Spinal cord (tissue), 10 donors: ENCODE measurements around the gene ACOD1. TPM values are rescaled to one million over a fixed set of nuclear protein-coding genes. Genes with fewer than 3 reads are reported as not detected.
A peak's percentile ranks its signal among the peaks of the same experiment; 100 is the strongest.
"Not testable (repeated sequence)": the region's sequence is repeated elsewhere in the genome, so short reads cannot be mapped to it uniquely, and the experiment has no call there.

Experiments used
- DNase-seq, 6 donors: peaks; one replicate each; pipeline versions ENCODE4 v3.0.0 to v3.0.0-alpha.2; 2013 to 2015; ENCODE audit warnings: low spot score in 6 of 6, low read depth in 4 of 6
- H3K27ac ChIP-seq: one replicate; pipeline ENCODE4 v1.5.1; 2013; ENCODE audit warnings: low read depth, low read length, control low read depth
- H3K27me3 ChIP-seq: one replicate; pipeline ENCODE4 v1.6.1; 2013; ENCODE audit warnings: low read length; ENCODE audit not compliant: control insufficient read depth, insufficient read depth
- H3K36me3 ChIP-seq: one replicate; pipeline ENCODE4 v1.6.1; 2013; ENCODE audit warnings: low read length; ENCODE audit not compliant: control insufficient read depth, insufficient read depth
- H3K4me1 ChIP-seq: one replicate; pipeline ENCODE4 v1.6.1; 2013; ENCODE audit warnings: low read length; ENCODE audit not compliant: control insufficient read depth, insufficient read depth
- H3K4me3 ChIP-seq: one replicate; pipeline ENCODE4 v1.5.1; 2013; ENCODE audit warnings: low read depth, low read length, control low read depth
- H3K9me3 ChIP-seq: one replicate; pipeline ENCODE4 v1.6.1; 2013; ENCODE audit warnings: low read length; ENCODE audit not compliant: control insufficient read depth, insufficient read depth
- WGBS: methylation state at CpG from one replicate; pipeline ENCODE4 v1.1.5; 2013; ENCODE audit warnings: missing lambda C conversion rate; ENCODE audit not compliant: insufficient coverage; 5-methylcytosine and 5-hydroxymethylcytosine counted together
- long read RNA-seq, 4 donors: transcript quantifications; one replicate each; lab custom pipeline, GENCODE V29; 2026
- polyA plus RNA-seq, 2 donors: library from polyadenylated mRNA; unstranded; fragments of 120-200 nt; gene quantifications; one replicate each; pipeline ENCODE4 v1.2.1, GENCODE V29; 2013; ENCODE audit not compliant: insufficient read length in 2 of 2
- total RNA-seq, 2 donors: library from RNA; depleted of rRNA in 1 of 2; stranded (reverse); fragments of 120-200 nt in 1 of 2; fragments of >200 nt in 1 of 2; gene quantifications; one replicate each; pipeline versions ENCODE4 v1.2.3 to v1.2.4, GENCODE V29; 2013 to 2014
- donor health status: healthy.

Gene ACOD1
- not detected for total RNA-seq
- not detected for polyA plus RNA-seq
- long read RNA-seq, donor 1: 0 reads
- long read RNA-seq, donor 2: 0 reads
- long read RNA-seq, donor 3: 0 reads
- long read RNA-seq, donor 4: 0 reads

- H3K9me3 ChIP-seq: no peaks in the 10 kb centered on the region
- no peak for DNase-seq
- H3K36me3 ChIP-seq: no peaks in the 10 kb centered on the region
- no CpG with 5 or more reads among the region's 2 CpGs for WGBS
- H3K4me1 ChIP-seq: no peaks in the 10 kb centered on the region
- H3K27ac ChIP-seq: no peak within 1 kb of the TSS
- no peak within 1 kb of the TSS for H3K4me3 ChIP-seq
- H3K27me3 ChIP-seq: no peaks in the 10 kb centered on the region
These were observed at the start of gene ACOD1 for GRCh38 chr13:76948149-76948548. Gene ACOD1 (plus strand): TSS chr13:76948511. CDS start chr13:76948559, 48 bp downstream.

- not testable (repeated sequence) for DNase-seq, H3K9me3 ChIP-seq, H3K27ac ChIP-seq, H3K4me1 ChIP-seq, H3K36me3 ChIP-seq, H3K4me3 ChIP-seq, H3K27me3 ChIP-seq
- WGBS: 100% methylated on average over 1 of the region's 4 CpGs
These were observed 49.2 kb upstream of the ACOD1 start for GRCh38 chr13:76899066-76899465.

- H3K27me3 ChIP-seq: no peaks in the 10 kb centered on the region
- H3K36me3 ChIP-seq: no peaks in the 10 kb centered on the region
- peaks cover 3% of the 10 kb centered on the region for H3K9me3 ChIP-seq
- no peak overlapping the region for H3K4me3 ChIP-seq
- H3K27ac ChIP-seq: no peak overlapping the region
- WGBS: no CpG with 5 or more reads among the region's 3 CpGs
- DNase-seq: peak; percentile 52 to 93 (median 58)
- H3K4me1 ChIP-seq: no peaks in the 10 kb centered on the region
These were observed 44.7 kb upstream of the ACOD1 start for GRCh38 chr13:76903544-76904162.

GRCh38 chr13:76904507-76904906 is 43.8 kb upstream of the ACOD1 start:
- Histone ChIP-seq H3K36me3 (no peaks in the 10 kb centered on the region), H3K4me3 (no peak overlapping the region), H3K27ac (no peak overlapping the region), H3K27me3 (no peaks in the 10 kb centered on the region), H3K4me1 (no peaks in the 10 kb centered on the region), H3K9me3 (peaks cover under 1% of the 10 kb centered on the region)
- DNase-seq: no peak
- no CpG with 5 or more reads among the region's 2 CpGs for WGBS

- no peak overlapping the region for H3K27ac ChIP-seq
- H3K4me3 ChIP-seq: no peak overlapping the region
- H3K9me3 ChIP-seq: no peaks in the 10 kb centered on the region
- H3K27me3 ChIP-seq: no peaks in the 10 kb centered on the region
- whole genome bisulfite sequencing: 86% methylated on average over 1 of the region's 3 CpGs
- no peak for DNase-seq
- no peaks in the 10 kb centered on the region for H3K36me3 ChIP-seq
- H3K4me1 ChIP-seq: no peaks in the 10 kb centered on the region
These were observed 35.8 kb upstream of the ACOD1 start for GRCh38 chr13:76912476-76912875.

GRCh38 chr13:76913898-76914297 is 34.4 kb upstream of the ACOD1 start:
- H3K27ac ChIP-seq: no peak overlapping the region
- DNase-seq: no peak
- no peaks in the 10 kb centered on the region for H3K4me1 ChIP-seq
- whole genome bisulfite sequencing: 90% methylated on average over 1 of the region's 4 CpGs
- no peaks in the 10 kb centered on the region for H3K36me3 ChIP-seq
- no peaks in the 10 kb centered on the region for H3K27me3 ChIP-seq
- H3K4me3 ChIP-seq: no peak overlapping the region
- H3K9me3 ChIP-seq: no peaks in the 10 kb centered on the region

- DNase-seq: no peak
- no peak overlapping the region for H3K27ac ChIP-seq
- no peaks in the 10 kb centered on the region for H3K36me3 ChIP-seq
- no CpG with 5 or more reads among the region's 1 CpG for WGBS
- H3K4me3 ChIP-seq: no peak overlapping the region
- no peaks in the 10 kb centered on the region for H3K9me3 ChIP-seq
- H3K4me1 ChIP-seq: no peaks in the 10 kb centered on the region
- no peaks in the 10 kb centered on the region for H3K27me3 ChIP-seq
These were observed 31.2 kb upstream of the ACOD1 start for GRCh38 chr13:76917095-76917494.

GRCh38 chr13:76917755-76918481 is 30.4 kb upstream of the ACOD1 start:
- H3K4me3 ChIP-seq, H3K27me3 ChIP-seq, DNase-seq, H3K36me3 ChIP-seq, H3K4me1 ChIP-seq, H3K9me3 ChIP-seq, H3K27ac ChIP-seq: not testable (repeated sequence)
- WGBS: 96% methylated on average over 12 of the region's 12 CpGs

- H3K4me1 ChIP-seq: no peaks in the 10 kb centered on the region
- H3K4me3 ChIP-seq: no peak overlapping the region
- H3K27ac ChIP-seq: no peak overlapping the region
- no peaks in the 10 kb centered on the region for H3K36me3 ChIP-seq
- no peaks in the 10 kb centered on the region for H3K9me3 ChIP-seq
- no peaks in the 10 kb centered on the region for H3K27me3 ChIP-seq
- WGBS: no CpG with 5 or more reads among the region's 1 CpG
- DNase-seq: no peak
These were observed 26.8 kb upstream of the ACOD1 start for GRCh38 chr13:76921516-76921915.

GRCh38 chr13:76925115-76925514 is 23.2 kb upstream of the ACOD1 start:
- no CpG with 5 or more reads among the region's 1 CpG for WGBS
- Histone ChIP-seq H3K36me3 (no peaks in the 10 kb centered on the region), H3K4me3 (no peak overlapping the region), H3K9me3 (no peaks in the 10 kb centered on the region), H3K27ac (no peak overlapping the region), H3K4me1 (no peaks in the 10 kb centered on the region), H3K27me3 (no peaks in the 10 kb centered on the region)
- no peak for DNase-seq
